GM19240 (cell line): Measurements from ENCODE around the gene TBC1D1.

Source experiments
- DNase-seq: peaks from one replicate; pipeline ENCODE4 v3.0.0; 2011; ENCODE audit warnings: low spot score; ENCODE audit not compliant: insufficient read length

TBC1D1 gene

GRCh38 chr4:37989398-37990260, 98.7 kb downstream of the TBC1D1 start:
- no peak for DNase-seq

- DNase-seq: no peak
These were observed 99.9 kb downstream of the TBC1D1 start for GRCh38 chr4:37990731-37991245.

GRCh38 chr4:37991623-37992410, 100.9 kb downstream of the TBC1D1 start:
- no peak for DNase-seq

- DNase-seq: no peak
These were observed 102.9 kb downstream of the TBC1D1 start for GRCh38 chr4:37993806-37994205.

- peak; percentile 15 for DNase-seq
These were observed 103.7 kb downstream of the TBC1D1 start for GRCh38 chr4:37994569-37994968.

GRCh38 chr4:37995299-37995821, 104.5 kb downstream of the TBC1D1 start:
- DNase-seq: no peak

GRCh38 chr4:37995981-37996775, 105.3 kb downstream of the TBC1D1 start:
- DNase-seq: no peak

- no peak for DNase-seq
These were observed 107.3 kb downstream of the TBC1D1 start for GRCh38 chr4:37998226-37998625.

- no peak for DNase-seq
These were observed 108.3 kb downstream of the TBC1D1 start for GRCh38 chr4:37999000-37999716.

GRCh38 chr4:37999965-38000364, 109.1 kb downstream of the TBC1D1 start:
- DNase-seq: no peak

- no peak for DNase-seq
These were observed 111.0 kb downstream of the TBC1D1 start for GRCh38 chr4:38001927-38002326.

- no peak for DNase-seq
These were observed 111.7 kb downstream of the TBC1D1 start for GRCh38 chr4:38002451-38003071.

- DNase-seq: no peak
These were observed 112.2 kb downstream of the TBC1D1 start for GRCh38 chr4:38003102-38003501.

GRCh38 chr4:38003628-38004027, 112.7 kb downstream of the TBC1D1 start:
- DNase-seq: no peak

- DNase-seq: no peak
These were observed 113.2 kb downstream of the TBC1D1 start for GRCh38 chr4:38004062-38004461.

- DNase-seq: no peak
These were observed 114.0 kb downstream of the TBC1D1 start for GRCh38 chr4:38004887-38005286.

- no peak for DNase-seq
These were observed 114.8 kb downstream of the TBC1D1 start for GRCh38 chr4:38005637-38006036.

GRCh38 chr4:38007645-38008044, 116.8 kb downstream of the TBC1D1 start:
- DNase-seq: no peak

- DNase-seq: no peak
These were observed 117.7 kb downstream of the TBC1D1 start for GRCh38 chr4:38008571-38009021.

- DNase-seq: no peak
These were observed 118.5 kb downstream of the TBC1D1 start for GRCh38 chr4:38009421-38009820.
